Measurements from ENCODE around the gene PRKAG2.

DNA sequence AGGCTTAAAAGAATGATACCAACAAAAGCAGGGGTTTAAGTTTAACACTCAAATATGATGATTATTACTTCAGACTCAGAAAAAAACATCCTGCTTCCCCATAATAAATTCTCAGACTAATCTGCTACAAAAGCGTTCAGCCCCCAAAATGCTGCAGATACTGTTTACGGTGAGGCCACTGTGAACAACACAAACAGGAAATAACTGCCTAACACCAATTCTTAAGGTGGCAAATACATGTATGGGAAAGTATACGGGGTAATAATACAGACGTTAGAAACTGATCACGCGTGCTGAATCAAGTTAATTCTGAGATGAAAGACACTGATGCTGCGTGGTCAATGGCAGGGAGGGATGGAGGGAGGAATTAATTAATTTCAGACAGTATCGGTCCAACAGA, 295.2 kb downstream of the PRKAG2 start:
- TF ChIP-seq CTCF (IDR thresholded peaks at IDR 0.05): no peak
- no peak for TF ChIP-seq POLR2A (IDR thresholded peaks at IDR 0.05)

Measured in lower leg skin (tissue), 3 donors.